ENCODE data around the gene SUMO1.
"Not testable (repeated sequence)": the region's sequence is repeated elsewhere in the genome, so short reads cannot be mapped to it uniquely, and the experiment has no call there.

Gene SUMO1

GRCh38 chr2:202238234-202239197, at the start of gene SUMO1:
Gene SUMO1, minus strand, starts transcription at chr2:202238597. Its CDS starts 146 bp downstream, at chr2:202238451.
- peak; percentile 77 for DNase-seq

- no peak for DNase-seq
These were observed 48.2 kb upstream of the SUMO1 start for GRCh38 chr2:202286595-202286994.

- DNase-seq, result no peak
These were observed 40.5 kb upstream of the SUMO1 start for GRCh38 chr2:202278944-202279343.

- no peak for DNase-seq
These were observed 39.8 kb upstream of the SUMO1 start for GRCh38 chr2:202278036-202278760.

- DNase-seq, result not testable (repeated sequence)
These were observed 37.8 kb upstream of the SUMO1 start for GRCh38 chr2:202276078-202276720.

GRCh38 chr2:202270487-202270886, 32.1 kb upstream of the SUMO1 start:
- no peak for DNase-seq

GRCh38 chr2:202269585-202269984, 31.2 kb upstream of the SUMO1 start:
- no peak for DNase-seq

GRCh38 chr2:202267495-202267894, 29.1 kb upstream of the SUMO1 start:
- no peak for DNase-seq

GRCh38 chr2:202265467-202266277, 27.3 kb upstream of the SUMO1 start, which contains the start of gene NOP58:
Gene NOP58, plus strand, starts transcription at chr2:202265763. Its CDS starts 179 bp downstream, at chr2:202265942.
- peak; percentile 84 for DNase-seq

GRCh38 chr2:202261531-202261930, 23.1 kb upstream of the SUMO1 start:
- no peak for DNase-seq

- no peak for DNase-seq
These were observed 13.1 kb upstream of the SUMO1 start for GRCh38 chr2:202251494-202251893.

GRCh38 chr2:202249521-202250253, 11.3 kb upstream of the SUMO1 start:
- DNase-seq, result no peak

- DNase-seq, result not testable (repeated sequence)
These were observed 9.3 kb upstream of the SUMO1 start for GRCh38 chr2:202247710-202248109.

GRCh38 chr2:202237787-202238233, 587 bp downstream of the SUMO1 start:
- DNase-seq, result peak; percentile 12

- DNase-seq, result no peak
These were observed 16.5 kb downstream of the SUMO1 start for GRCh38 chr2:202221873-202222272.

- no peak for DNase-seq
These were observed 23.2 kb downstream of the SUMO1 start for GRCh38 chr2:202215179-202215578.

- DNase-seq, result no peak
These were observed 29.9 kb downstream of the SUMO1 start for GRCh38 chr2:202208526-202208925.

GRCh38 chr2:202204855-202205254, 33.5 kb downstream of the SUMO1 start:
- DNase-seq, result no peak

- DNase-seq, result no peak
These were observed 35.0 kb downstream of the SUMO1 start for GRCh38 chr2:202203348-202203747.

- DNase-seq, result no peak
These were observed 36.9 kb downstream of the SUMO1 start for GRCh38 chr2:202201220-202202160.

Measured in KG1 (cell line).